ENCODE measurements around the gene PNMA8B. TPM values are rescaled to one million over a fixed set of nuclear protein-coding genes. Genes with fewer than 3 reads are reported as not detected.

Gene PNMA8B
- total RNA-seq, 1 experiment from 2014 or later: 0.75 TPM

GRCh38 chr19:46521241-46521868, 25.7 kb upstream of the PNMA8B start:
- BruUV-seq (replicated peaks): no TSS peak
- CTCF ChIA-PET: no interaction called here
- TF ChIP-seq EZH2 (IDR thresholded peaks at IDR 0.05; ENCODE audit: borderline replicate concordance, low read depth, low read length, poor library complexity, severe bottlenecking) (no peak), CTCF (conservative IDR thresholded peaks at IDR 0.05; ENCODE audit: low read depth, low read length) (no peak)
- Histone ChIP-seq H3K4me1 (ENCODE audit: insufficient read depth, low read length, poor library complexity, severe bottlenecking) (no peaks in the 10 kb centered on the region), H3K4me3 (ENCODE audit: low read depth, low read length, poor library complexity, severe bottlenecking) (no peak overlapping the region), H3K9me3 (ENCODE audit: low read depth, low read length, poor library complexity, severe bottlenecking) (no peaks in the 10 kb centered on the region), H3K36me3 (ENCODE audit: insufficient read depth, low read length, poor library complexity, severe bottlenecking) (no peaks in the 10 kb centered on the region), H3K27me3 (replicated peaks; ENCODE audit: insufficient read depth, low read depth, low read length, poor library complexity) (no peaks in the 10 kb centered on the region), H3K27ac (ENCODE audit: low read depth, low read length, poor library complexity, severe bottlenecking) (no peak overlapping the region)
- POLR2A ChIA-PET (ENCODE audit: low non-redundant PET): interaction anchor here (0.5 kb wide), 1 partner anchor 140 kb away, joined by 11 read pairs; the partner anchor contains the start of gene DACT3
- no peak for DNase-seq (ENCODE audit: low spot score)
- intact Hi-C loops (cut with micrococcal nuclease; ENCODE audit: unreplicated experiment): no loop called here

GRCh38 chr19:46520616-46521015, 24.9 kb upstream of the PNMA8B start:
- H3K9me3 ChIP-seq (ENCODE audit: low read depth, low read length, poor library complexity, severe bottlenecking): no peaks in the 10 kb centered on the region
- DNase-seq (ENCODE audit: low spot score): no peak
- no TSS peak for BruUV-seq (replicated peaks)
- no peaks in the 10 kb centered on the region for H3K36me3 ChIP-seq (ENCODE audit: insufficient read depth, low read length, poor library complexity, severe bottlenecking)
- H3K4me3 ChIP-seq (ENCODE audit: low read depth, low read length, poor library complexity, severe bottlenecking): no peak overlapping the region
- POLR2A ChIA-PET (ENCODE audit: low non-redundant PET): no interaction called here
- H3K27ac ChIP-seq (ENCODE audit: low read depth, low read length, poor library complexity, severe bottlenecking): no peak overlapping the region
- TF ChIP-seq EZH2 (IDR thresholded peaks at IDR 0.05; ENCODE audit: borderline replicate concordance, low read depth, low read length, poor library complexity, severe bottlenecking): no peak
- TF ChIP-seq CTCF (conservative IDR thresholded peaks at IDR 0.05; ENCODE audit: low read depth, low read length): no peak
- intact Hi-C loops (cut with micrococcal nuclease; ENCODE audit: unreplicated experiment): no loop called here
- no peaks in the 10 kb centered on the region for H3K27me3 ChIP-seq (replicated peaks; ENCODE audit: insufficient read depth, low read depth, low read length, poor library complexity)
- CTCF ChIA-PET: no interaction called here
- H3K4me1 ChIP-seq (ENCODE audit: insufficient read depth, low read length, poor library complexity, severe bottlenecking): no peaks in the 10 kb centered on the region

- ChIA-PET POLR2A (ENCODE audit: low non-redundant PET) (no interaction called here), CTCF (no interaction called here)
- intact Hi-C loops (cut with micrococcal nuclease; ENCODE audit: unreplicated experiment): loop anchor here (10.0 kb wide), 1 partner anchor 443 kb away; no protein-coding TSS in a partner anchor
- BruUV-seq (replicated peaks): no TSS peak
- no peak overlapping the region for H3K4me3 ChIP-seq (ENCODE audit: low read depth, low read length, poor library complexity, severe bottlenecking)
- H3K4me1 ChIP-seq (ENCODE audit: insufficient read depth, low read length, poor library complexity, severe bottlenecking): no peaks in the 10 kb centered on the region
- TF ChIP-seq EZH2 (IDR thresholded peaks at IDR 0.05; ENCODE audit: borderline replicate concordance, low read depth, low read length, poor library complexity, severe bottlenecking): no peak
- H3K36me3 ChIP-seq (ENCODE audit: insufficient read depth, low read length, poor library complexity, severe bottlenecking): no peaks in the 10 kb centered on the region
- H3K9me3 ChIP-seq (ENCODE audit: low read depth, low read length, poor library complexity, severe bottlenecking): no peaks in the 10 kb centered on the region
- H3K27me3 ChIP-seq (replicated peaks; ENCODE audit: insufficient read depth, low read depth, low read length, poor library complexity): no peaks in the 10 kb centered on the region
- DNase-seq (ENCODE audit: low spot score): no peak
- no peak overlapping the region for H3K27ac ChIP-seq (ENCODE audit: low read depth, low read length, poor library complexity, severe bottlenecking)
Measured at GRCh38 chr19:46517471-46517870, 21.8 kb upstream of the PNMA8B start.
